PC-3 (cell line): ENCODE results near the gene RBM47. TPM values are rescaled to one million over a fixed set of nuclear protein-coding genes. Genes with fewer than 3 reads are reported as not detected.

Experiments used
- ATAC-seq: fragments of 200-7000 bp; cut with Tn5 transposase; 2 replicates; pipeline ENCODE4 v1.9.1; 2020; ENCODE audit warnings: mild to moderate bottlenecking, moderate library complexity
- BruUV-seq: library from RNA; stranded (reverse); fragments of 400-500 nt; replicated peaks from 2 replicates; lab custom pipeline; 2021; lab: Mats Ljungman, UMichigan
- CTCF ChIA-PET: fragments of 300-600 bp; sonication (Branson Sonifier 250); formaldehyde crosslinking; loops from one replicate; lab custom pipeline; 2022; ENCODE audit warnings: antibody characterized with exemption; lab: Charles Lee
- POLR2A ChIA-PET: fragments of 300-600 bp; sonication (Branson Sonifier 250); formaldehyde crosslinking; loops from one replicate; lab custom pipeline; 2022; ENCODE audit warnings: antibody characterized with exemption; ENCODE audit not compliant: unreplicated experiment; lab: Charles Lee
- DNase-seq: peaks from one replicate; pipeline ENCODE4 v3.0.0-alpha.2; 2015
- H2AFZ ChIP-seq: fragments of 300-600 bp; sonication (generic); 2 replicates; pipeline ENCODE4 v1.6.0; 2016; ENCODE audit warnings: antibody characterized with exemption, low read length
- H3F3A ChIP-seq: fragments of 300-600 bp; sonication (generic); one replicate; pipeline ENCODE4 v1.6.0; 2017; ENCODE audit warnings: antibody characterized with exemption, low read length, control low read depth, mild to moderate bottlenecking; ENCODE audit not compliant: unreplicated experiment
- H3K27ac ChIP-seq: fragments of 300-600 bp; sonication (generic); 2 replicates; pipeline ENCODE4 v1.5.1; 2016; ENCODE audit warnings: mild to moderate bottlenecking, low read length
- H3K27me3 ChIP-seq: fragments of 300-600 bp; sonication (generic); 2 replicates; pipeline ENCODE4 v1.6.1; 2016; ENCODE audit warnings: low read length, mixed read lengths
- H3K36me3 ChIP-seq: fragments of 300-600 bp; sonication (generic); 2 replicates; pipeline ENCODE4 v1.6.1; 2016; ENCODE audit warnings: low read depth, mixed run types, low read length, mixed read lengths
- H3K4me1 ChIP-seq: fragments of 300-600 bp; sonication (generic); 2 replicates; pipeline ENCODE4 v1.5.1; 2016; ENCODE audit warnings: low read length; ENCODE audit not compliant: insufficient read depth
- H3K4me2 ChIP-seq: fragments of 300-600 bp; sonication (generic); 2 replicates; pipeline ENCODE4 v1.6.0; 2016; ENCODE audit warnings: low read length
- H3K4me3 ChIP-seq: fragments of 300-600 bp; sonication (generic); 2 replicates; pipeline ENCODE4 v1.5.1; 2016; ENCODE audit warnings: mild to moderate bottlenecking, low read length, mixed read lengths
- H3K79me2 ChIP-seq: fragments of 300-600 bp; sonication (generic); 2 replicates; pipeline ENCODE4 v1.6.1; 2017; ENCODE audit warnings: low read length, mixed read lengths
- H3K9ac ChIP-seq: fragments of 300-600 bp; sonication (generic); 2 replicates; pipeline ENCODE4 v1.6.0; 2016; ENCODE audit warnings: mild to moderate bottlenecking, low read length
- H3K9me2 ChIP-seq: fragments of 300-600 bp; sonication (generic); replicated peaks from 2 replicates; pipeline ENCODE4 v1.6.1; 2016; ENCODE audit warnings: mixed run types, low read length, mixed read lengths
- H3K9me3 ChIP-seq: fragments of 300-600 bp; sonication (generic); 2 replicates; pipeline ENCODE4 v1.6.1; 2016; ENCODE audit warnings: low read length, mixed read lengths
- H4K20me1 ChIP-seq: fragments of 300-600 bp; sonication (generic); 2 replicates; pipeline ENCODE4 v1.6.1; 2016; ENCODE audit warnings: low read length, mixed read lengths
- CTCF ChIP-seq: fragments of 300-600 bp; sonication (generic); conservative IDR thresholded peaks from 2 replicates; pipeline ENCODE4 v1.5.1; 2017; ENCODE audit warnings: antibody characterized with exemption, low read depth, mild to moderate bottlenecking, low read length
- EZH2 ChIP-seq: fragments of 300-600 bp; sonication (generic); IDR thresholded peaks from one replicate; pipeline ENCODE4 v1.6.1; 2017; ENCODE audit warnings: antibody characterized with exemption, mild to moderate bottlenecking, low read length; ENCODE audit not compliant: unreplicated experiment
- EZH2phosphoT487 ChIP-seq: fragments of 300-600 bp; sonication (generic); IDR thresholded peaks from 2 replicates; pipeline ENCODE4 v1.6.1; 2018; ENCODE audit warnings: mild to moderate bottlenecking, antibody characterized with exemption, low read length, borderline replicate concordance
- intact Hi-C: fragments of 100-400 bp; cut with micrococcal nuclease; formaldehyde crosslinking; loops from 2 replicates; pipeline ENCODE4 v1.9.0; 2023
- total RNA-seq: library from RNA; depleted of rRNA; stranded (reverse); fragments of >200 nt; gene quantifications from 2 replicates; pipeline ENCODE4 v1.2.3, GENCODE V29; 2014

RBM47 gene
- total RNA-seq, 1 experiment from 2014 or later = 34.7 TPM

- H3K4me3 ChIP-seq = no peak overlapping the region
- ChIA-PET POLR2A (no interaction called here), CTCF (no interaction called here)
- no peaks in the 10 kb centered on the region for H3K27me3 ChIP-seq
- no peak overlapping the region for H2AFZ ChIP-seq
- no peaks in the 10 kb centered on the region for H3K79me2 ChIP-seq
- DNase-seq (no peak), ATAC-seq (no peak)
- H3K9ac ChIP-seq = no peak overlapping the region
- no TSS peak for BruUV-seq
- no peaks in the 10 kb centered on the region for H3K36me3 ChIP-seq
- H3K9me3 ChIP-seq = no peaks in the 10 kb centered on the region
- intact Hi-C loops = no loop called here
- H3K27ac ChIP-seq = no peak overlapping the region
- H4K20me1 ChIP-seq = no peaks in the 10 kb centered on the region
- no peak overlapping the region for H3K4me2 ChIP-seq
- no peaks in the 10 kb centered on the region for H3K9me2 ChIP-seq
- TF ChIP-seq EZH2 = no peak
- no peak for TF ChIP-seq EZH2phosphoT487
- H3F3A ChIP-seq = no peaks in the 10 kb centered on the region
- peaks cover under 1% of the 10 kb centered on the region; the same call in 1 of the 2 replicates for H3K4me1 ChIP-seq
Observed at GRCh38 chr4:40531636-40532023, 98.0 kb downstream of the RBM47 start.

GRCh38 chr4:40530961-40531635 lies 98.6 kb downstream of the RBM47 start:
- Histone ChIP-seq H3K9me2 (no peaks in the 10 kb centered on the region), H4K20me1 (no peaks in the 10 kb centered on the region), H3F3A (no peaks in the 10 kb centered on the region), H2AFZ (no peak overlapping the region), H3K4me2 (no peak overlapping the region), H3K27me3 (no peaks in the 10 kb centered on the region), H3K9me3 (no peaks in the 10 kb centered on the region), H3K79me2 (no peaks in the 10 kb centered on the region), H3K4me1 (peaks cover 6% of the 10 kb centered on the region), H3K27ac (no peak overlapping the region), H3K4me3 (no peak overlapping the region), H3K9ac (no peak overlapping the region), H3K36me3 (no peaks in the 10 kb centered on the region)
- BruUV-seq = no TSS peak
- TF ChIP-seq EZH2 = no peak
- TF ChIP-seq EZH2phosphoT487 = no peak
- TF ChIP-seq CTCF = no peak
- POLR2A ChIA-PET = no interaction called here
- ATAC-seq = no peak
- intact Hi-C loops = no loop called here
- CTCF ChIA-PET = no interaction called here
- DNase-seq = no peak

- no peaks in the 10 kb centered on the region for H3K79me2 ChIP-seq
- H3K4me3 ChIP-seq = no peak overlapping the region
- DNase-seq (no peak), ATAC-seq (no peak)
- H3K9ac ChIP-seq = no peak overlapping the region
- TF ChIP-seq CTCF (no peak), EZH2phosphoT487 (no peak), EZH2 (no peak)
- H3K27ac ChIP-seq = peak overlapping the region; percentile 77
- no TSS peak for BruUV-seq
- ChIA-PET CTCF (no interaction called here), POLR2A (no interaction called here)
- no peaks in the 10 kb centered on the region for H3K36me3 ChIP-seq
- no peaks in the 10 kb centered on the region for H3F3A ChIP-seq
- H3K4me1 ChIP-seq = peaks cover 15% of the 10 kb centered on the region
- no peak overlapping the region for H3K4me2 ChIP-seq
- intact Hi-C loops = no loop called here
- no peaks in the 10 kb centered on the region for H3K9me3 ChIP-seq
- H3K9me2 ChIP-seq = no peaks in the 10 kb centered on the region
- H4K20me1 ChIP-seq = no peaks in the 10 kb centered on the region
- no peak overlapping the region for H2AFZ ChIP-seq
- no peaks in the 10 kb centered on the region for H3K27me3 ChIP-seq
Observed at GRCh38 chr4:40526741-40527140, 102.9 kb downstream of the RBM47 start.
